ENCODE measurements around the gene RBM41. TPM values are rescaled to one million over a fixed set of nuclear protein-coding genes. Genes with fewer than 3 reads are reported as not detected.

RBM41 gene
- total RNA-seq (2014; rRNA removed; shearing (Covaris generic)): 6.1 and 11.2 TPM in 2 replicates

GRCh38 chrX:107118322-107119147 is at the start of gene RBM41:
RBM41 (minus strand) TSS chrX:107118822; CDS start chrX:107118773, 49 bp downstream.

Other genes starting within 250 kb of the RBM41 start
- not detected in 2 replicates for gene RIPPLY1, start 215.5 kb downstream of the RBM41 start, total RNA-seq (2014; rRNA removed; shearing (Covaris generic))
- gene CLDN2, start 198.4 kb downstream of the RBM41 start, total RNA-seq (2014; rRNA removed; shearing (Covaris generic)): 0.08 and 0.11 TPM in 2 replicates
- gene MORC4, start 118.6 kb downstream of the RBM41 start, total RNA-seq (2014; rRNA removed; shearing (Covaris generic)): 8.1 and 10.2 TPM in 2 replicates
- gene NUP62CL, start 87.6 kb upstream of the RBM41 start, total RNA-seq (2014; rRNA removed; shearing (Covaris generic)): not detected in 2 replicates
- not detected in 2 replicates for gene DNAAF6, start 87.8 kb upstream of the RBM41 start, total RNA-seq (2014; rRNA removed; shearing (Covaris generic))

Measured in A375 (cell line).